GM12892 (cell line): ENCODE measurements around the gene CACNA2D1.

Experiments
- DNase-seq: peaks from one replicate; pipeline ENCODE4 v3.0.0; 2011; ENCODE audit not compliant: insufficient read length
- FAIRE-seq: peaks from 2 replicates; lab custom pipeline; 2011; peaks lifted over from hg19 to GRCh38; lab: Jason Lieb, UNC
- POLR2A ChIP-seq: IDR thresholded peaks from 2 replicates; pipeline ENCODE4 v1.6.1; 2011; ENCODE audit warnings: low read depth, low read length, control low read depth
- POLR2AphosphoS5 ChIP-seq: IDR thresholded peaks from 2 replicates; pipeline ENCODE4 v1.6.1; 2011; ENCODE audit warnings: low read depth, low read length, control low read depth
- TAF1 ChIP-seq: IDR thresholded peaks from 2 replicates; pipeline ENCODE4 v1.6.1; 2011; ENCODE audit warnings: low read depth, mild to moderate bottlenecking, control low read depth, low read length, borderline replicate concordance

CACNA2D1 gene

DNA sequence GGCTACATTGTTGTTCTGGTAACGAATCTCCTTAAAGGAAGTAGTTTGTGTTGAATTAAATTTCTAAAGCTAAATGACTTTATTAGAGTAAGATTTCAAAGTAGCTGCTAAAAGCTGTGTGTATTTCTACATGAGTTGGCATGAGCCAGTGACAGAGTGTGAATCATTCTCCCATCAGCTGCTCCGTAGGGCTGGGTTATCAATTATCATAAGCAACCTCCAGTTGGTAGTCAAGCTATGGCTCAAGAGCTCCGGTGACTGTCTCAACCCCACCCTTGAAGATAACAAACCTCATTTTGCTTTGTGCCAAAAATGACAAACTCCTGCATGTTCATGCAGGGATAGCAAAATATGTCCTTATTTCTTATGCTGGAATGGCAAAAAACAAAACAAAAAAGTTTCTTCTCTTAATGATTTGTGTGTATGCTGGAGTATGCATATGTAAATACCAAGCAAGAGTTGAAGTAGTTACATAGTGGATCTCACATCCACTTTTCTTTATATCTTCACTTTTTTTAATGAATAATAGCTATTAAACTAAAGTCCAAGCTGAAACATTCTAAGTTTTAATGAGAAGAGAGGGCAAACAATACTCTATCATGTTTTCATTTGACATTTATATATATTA lies 249.4 kb downstream of the CACNA2D1 start:
- no peak for FAIRE-seq
- TF ChIP-seq POLR2A = no peak
- TF ChIP-seq POLR2AphosphoS5 = no peak
- no peak for TF ChIP-seq TAF1
- no peak for DNase-seq

DNA sequence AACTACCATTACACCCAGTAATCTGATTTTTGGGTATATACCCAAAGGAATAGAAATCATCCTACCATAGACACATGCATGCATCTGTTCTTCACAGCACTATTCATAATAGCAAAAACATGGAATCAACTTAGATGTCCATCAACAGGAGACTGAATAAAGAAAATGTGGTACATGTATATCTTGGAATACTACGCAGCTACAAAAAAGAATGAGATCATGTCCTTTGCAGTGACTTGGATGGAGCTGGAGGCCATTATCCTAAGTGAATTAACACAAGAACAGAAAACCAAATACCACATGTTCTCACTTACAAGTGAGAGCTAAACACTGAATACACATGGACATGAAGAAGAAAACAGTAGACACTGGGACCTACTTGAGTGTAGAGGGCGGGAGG lies 254.9 kb downstream of the CACNA2D1 start:
- FAIRE-seq = no peak
- DNase-seq = no peak
- TF ChIP-seq TAF1 = no peak
- no peak for TF ChIP-seq POLR2AphosphoS5
- TF ChIP-seq POLR2A = no peak

DNA sequence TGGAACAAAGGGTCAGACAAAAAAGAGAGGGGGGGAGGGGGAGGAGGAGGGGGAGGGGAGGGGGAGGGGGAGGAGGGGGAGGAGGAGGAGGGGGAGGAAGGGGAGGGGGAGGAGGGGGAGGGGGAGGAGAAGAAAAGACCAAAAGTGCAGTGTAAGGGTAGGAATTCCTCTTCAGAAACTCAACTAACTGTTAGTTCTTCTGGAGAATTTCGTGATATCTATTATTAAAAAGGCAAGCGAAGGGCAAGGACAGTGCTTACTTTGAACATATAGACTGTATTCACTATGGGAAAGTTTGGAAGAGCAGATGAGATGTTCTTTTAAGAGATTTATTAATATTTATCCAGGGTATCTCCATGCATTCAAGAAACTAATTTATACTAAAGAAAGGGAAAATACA lies 258.1 kb downstream of the CACNA2D1 start:
- no peak for DNase-seq
- TF ChIP-seq POLR2A = no peak
- FAIRE-seq = no peak

DNA sequence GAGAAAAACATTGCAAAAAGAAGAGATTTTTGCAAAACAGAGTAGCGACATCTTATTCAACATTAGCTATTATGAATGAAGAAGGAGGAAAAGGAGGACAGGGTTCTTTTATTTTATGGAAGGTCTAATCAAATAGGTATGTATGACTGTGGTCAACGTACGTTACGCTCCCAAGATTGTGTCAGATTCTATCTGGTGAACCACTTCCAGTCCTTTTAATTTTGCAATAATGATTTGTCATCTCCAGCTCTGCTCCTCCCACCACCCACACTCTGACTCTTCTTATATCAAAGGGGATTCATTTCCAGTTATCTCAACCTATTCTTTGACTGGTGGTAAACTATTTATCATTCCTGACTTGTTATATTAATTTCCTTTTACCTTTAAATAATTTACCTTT lies 259.9 kb downstream of the CACNA2D1 start:
- FAIRE-seq = no peak
- no peak for DNase-seq
- TF ChIP-seq TAF1 (no peak), POLR2A (no peak), POLR2AphosphoS5 (no peak)

DNA sequence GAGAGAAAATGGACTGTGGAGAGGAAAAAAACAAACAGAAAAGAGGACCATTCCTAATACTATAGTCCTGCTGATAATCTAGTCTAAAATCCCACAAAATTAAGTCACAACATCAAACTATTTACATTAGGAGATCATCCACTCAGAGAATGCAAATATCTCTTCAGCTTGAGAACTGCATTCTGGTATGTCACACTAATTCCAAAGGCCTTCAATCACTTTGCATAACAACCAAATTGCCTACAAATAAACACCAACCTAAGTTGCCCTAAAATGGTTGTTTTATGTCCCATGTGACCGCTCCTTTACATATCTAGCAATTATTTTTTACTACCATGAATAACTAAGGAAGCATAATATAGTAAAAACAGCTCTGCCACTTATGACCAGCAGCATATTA lies 264.3 kb downstream of the CACNA2D1 start:
- DNase-seq = no peak
- no peak for FAIRE-seq
- TF ChIP-seq POLR2AphosphoS5 = no peak
- no peak for TF ChIP-seq TAF1
- TF ChIP-seq POLR2A = no peak

DNA sequence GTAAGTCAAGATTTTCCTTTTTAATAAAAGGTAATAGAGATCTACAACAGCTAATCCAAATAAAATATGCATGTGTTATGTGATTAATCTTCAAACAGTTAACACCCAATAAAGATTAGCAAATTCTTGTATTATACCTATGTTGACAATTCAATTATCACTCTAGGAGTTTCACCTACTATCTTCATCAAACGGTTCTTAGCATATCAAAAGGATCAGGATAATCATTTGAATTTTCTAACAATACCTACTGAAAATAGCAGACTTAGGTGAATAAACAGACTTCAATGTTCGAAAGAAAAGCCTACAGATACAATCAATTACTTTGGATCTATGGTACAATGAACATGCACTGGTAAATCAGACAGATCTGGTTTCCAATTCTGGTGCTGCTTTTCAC lies 268.3 kb downstream of the CACNA2D1 start:
- no peak for FAIRE-seq
- DNase-seq = no peak
- TF ChIP-seq POLR2A (no peak), POLR2AphosphoS5 (no peak), TAF1 (no peak)

DNA sequence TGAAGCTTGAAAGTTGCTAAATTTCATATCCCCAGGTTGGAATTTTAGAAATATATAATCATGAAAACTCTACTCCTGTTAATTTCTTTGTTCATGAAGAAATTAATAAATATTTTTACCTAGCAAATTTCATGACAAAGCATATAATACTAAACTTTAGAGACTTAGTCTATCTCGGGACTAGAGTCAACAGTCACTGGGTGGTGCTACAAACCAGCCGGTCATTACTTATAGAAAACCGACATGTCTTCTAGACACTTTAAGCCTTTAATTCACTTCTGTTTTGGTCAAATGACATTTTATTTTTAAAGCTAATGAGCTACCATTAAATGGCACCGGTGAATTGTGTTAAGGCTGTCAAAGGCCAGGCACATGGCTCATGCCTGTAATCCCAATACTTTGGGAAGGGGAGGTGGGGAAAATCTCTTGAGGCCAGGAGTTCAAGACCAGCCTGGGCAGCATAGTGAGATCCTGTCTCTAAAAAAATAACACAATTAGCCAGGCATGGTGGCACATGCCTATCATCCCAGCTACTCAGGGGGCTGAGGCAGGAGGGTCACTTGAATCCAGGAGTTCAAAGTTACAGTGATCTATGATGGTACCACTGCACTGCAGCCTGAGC lies 270.1 kb downstream of the CACNA2D1 start:
- FAIRE-seq = no peak
- no peak for DNase-seq
- no peak for TF ChIP-seq POLR2A
- TF ChIP-seq POLR2AphosphoS5 = no peak
- no peak for TF ChIP-seq TAF1

DNA sequence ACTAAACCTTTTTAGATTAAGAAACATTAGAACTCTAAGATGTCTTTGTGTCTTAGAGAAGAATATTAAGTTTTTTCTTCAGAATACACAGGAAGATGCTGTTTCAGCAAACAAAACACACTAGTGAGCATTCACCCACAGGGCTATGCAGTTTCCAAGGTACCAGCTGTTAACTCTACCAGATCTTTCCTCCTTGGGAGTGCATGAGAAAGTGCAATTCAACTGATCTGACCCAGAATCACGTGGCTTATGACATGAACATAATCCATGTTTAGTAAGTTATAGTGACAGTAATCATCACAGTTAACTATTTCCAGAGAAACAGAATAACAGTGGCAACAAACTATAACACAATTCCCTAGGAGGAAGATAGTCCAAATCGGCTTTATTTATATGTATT lies 270.7 kb downstream of the CACNA2D1 start:
- DNase-seq = no peak
- no peak for FAIRE-seq
- TF ChIP-seq POLR2AphosphoS5 (no peak), TAF1 (no peak), POLR2A (no peak)

DNA sequence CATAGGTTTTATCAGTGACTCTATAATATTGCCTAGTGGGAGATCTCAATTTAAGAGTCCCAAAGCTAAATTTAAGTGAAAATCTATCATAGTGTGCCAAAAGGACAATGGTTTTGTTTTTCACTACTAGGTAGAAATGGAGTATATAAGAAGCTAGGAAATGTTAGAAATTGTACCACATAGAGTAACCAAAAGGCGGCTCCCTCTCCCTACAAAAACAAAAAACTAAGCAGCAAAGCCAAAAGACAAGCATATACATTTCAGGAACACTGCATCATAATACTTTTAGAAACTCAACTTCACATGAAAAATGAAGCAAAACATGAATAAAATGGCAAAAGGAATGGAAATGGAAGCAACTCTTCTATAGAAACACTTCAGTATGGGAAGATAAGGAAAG lies 271.6 kb downstream of the CACNA2D1 start:
- no peak for FAIRE-seq
- no peak for DNase-seq
- no peak for TF ChIP-seq POLR2A
- no peak for TF ChIP-seq POLR2AphosphoS5
- TF ChIP-seq TAF1 = no peak

DNA sequence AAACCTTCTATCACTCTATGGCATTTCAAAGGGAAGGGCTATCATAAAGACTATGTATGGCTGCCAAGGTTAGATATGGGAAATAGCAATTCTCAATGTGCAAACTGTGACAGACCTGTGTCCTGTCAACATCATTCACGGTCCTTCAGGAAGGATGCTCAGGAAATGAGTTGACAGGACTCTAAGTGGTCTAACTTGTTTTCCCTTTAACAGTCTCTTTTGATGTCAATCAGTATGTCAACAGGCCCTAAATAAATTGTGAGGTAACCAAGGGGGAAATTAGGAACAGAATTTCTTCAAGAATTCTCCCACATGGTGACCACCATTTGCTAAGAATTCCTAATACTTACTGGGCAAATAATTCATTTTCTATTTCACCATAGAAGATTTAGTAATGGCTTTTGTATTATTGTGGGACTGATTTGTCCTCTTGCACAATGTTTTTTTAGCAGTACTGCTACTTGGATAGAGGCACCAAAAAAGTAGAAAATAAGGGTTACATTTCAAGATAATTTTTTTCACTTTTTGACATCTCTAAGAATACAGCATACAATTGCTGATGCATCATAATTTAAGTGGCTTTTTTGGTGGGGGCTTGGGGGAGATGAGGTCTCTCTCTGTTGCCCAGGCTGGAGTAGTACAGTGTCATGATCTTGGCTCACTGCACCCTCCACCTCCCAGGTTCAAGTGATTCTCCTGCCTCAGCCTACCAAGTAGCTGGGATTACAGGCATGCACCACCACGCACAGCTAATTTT lies 275.8 kb downstream of the CACNA2D1 start:
- no peak for FAIRE-seq
- DNase-seq = no peak
- no peak for TF ChIP-seq TAF1
- TF ChIP-seq POLR2A = no peak
- no peak for TF ChIP-seq POLR2AphosphoS5

DNA sequence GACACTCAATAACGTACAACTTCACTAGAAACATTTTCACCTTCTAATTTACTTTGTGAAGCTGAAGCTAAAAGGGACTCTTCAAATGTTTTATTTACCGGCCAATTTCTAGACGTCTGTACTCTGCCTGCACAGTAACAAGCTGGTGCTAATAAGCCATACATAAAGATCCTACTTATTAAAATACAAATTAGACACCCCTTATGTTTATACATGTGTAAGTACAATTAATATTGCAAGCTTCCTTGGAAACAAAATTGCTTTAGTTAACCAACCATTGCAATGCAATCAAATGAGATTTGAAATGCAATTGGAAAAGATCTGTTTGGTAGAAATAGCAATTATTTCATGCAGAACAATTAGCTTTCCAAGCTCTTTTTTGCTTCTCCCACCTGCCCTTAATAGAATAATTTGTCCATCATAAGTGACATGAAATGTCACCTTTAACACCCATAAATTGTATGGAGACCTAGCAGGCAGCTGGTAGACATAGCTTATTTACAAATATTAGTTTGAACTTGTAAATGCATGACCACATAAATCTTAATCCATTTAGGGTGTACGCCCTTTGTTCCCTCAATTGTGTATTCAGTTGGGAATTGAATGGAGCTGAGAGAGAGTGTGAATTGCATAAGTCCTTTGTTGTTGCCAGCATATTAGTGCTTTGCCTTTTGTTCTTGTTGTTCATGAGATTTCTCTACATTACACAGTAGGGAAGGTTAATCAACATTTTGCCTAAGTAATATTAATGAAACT lies 277.1 kb downstream of the CACNA2D1 start:
- FAIRE-seq (no peak), DNase-seq (no peak)
- TF ChIP-seq TAF1 = no peak
- TF ChIP-seq POLR2A = no peak
- TF ChIP-seq POLR2AphosphoS5 = no peak
